GM18907 (cell line): ENCODE results near the gene NGB.

Experiments
- ATAC-seq: cut with Tn5 transposase; IDR thresholded peaks from one replicate; pipeline ENCODE4 v1.9.1; 2021; ENCODE audit warnings: mild to moderate bottlenecking, moderate library complexity; ENCODE audit not compliant: unreplicated experiment

The NGB gene

GRCh38 chr14:77265561-77266335 lies 5.3 kb downstream of the NGB start:
- ATAC-seq = no peak

GRCh38 chr14:77265187-77265515 lies 5.9 kb downstream of the NGB start:
- ATAC-seq = no peak

GRCh38 chr14:77264466-77265186 lies 6.4 kb downstream of the NGB start:
- no peak for ATAC-seq

GRCh38 chr14:77260631-77261030 lies 10.4 kb downstream of the NGB start:
- no peak for ATAC-seq

- no peak for ATAC-seq
Observed at GRCh38 chr14:77260199-77260598, 10.8 kb downstream of the NGB start.

GRCh38 chr14:77259025-77259715 lies 11.8 kb downstream of the NGB start:
- ATAC-seq = no peak

GRCh38 chr14:77258566-77258965 lies 12.4 kb downstream of the NGB start:
- ATAC-seq = no peak

- no peak for ATAC-seq
Observed at GRCh38 chr14:77257700-77258099, 13.3 kb downstream of the NGB start.

GRCh38 chr14:77256694-77257093 lies 14.3 kb downstream of the NGB start:
- no peak for ATAC-seq

- ATAC-seq = no peak
Observed at GRCh38 chr14:77253333-77254190, 17.4 kb downstream of the NGB start.

- ATAC-seq = no peak
Observed at GRCh38 chr14:77251870-77252269, 19.1 kb downstream of the NGB start.

GRCh38 chr14:77250927-77251326 lies 20.1 kb downstream of the NGB start:
- ATAC-seq = no peak

- ATAC-seq = no peak
Observed at GRCh38 chr14:77249286-77249685, 21.7 kb downstream of the NGB start.

GRCh38 chr14:77248666-77249065 lies 22.3 kb downstream of the NGB start:
- ATAC-seq = no peak

- no peak for ATAC-seq
Observed at GRCh38 chr14:77246784-77247183, 24.2 kb downstream of the NGB start.

- ATAC-seq = no peak
Observed at GRCh38 chr14:77245820-77246219, 25.2 kb downstream of the NGB start.

GRCh38 chr14:77243853-77244252 lies 27.2 kb downstream of the NGB start:
- no peak for ATAC-seq

- ATAC-seq = no peak
Observed at GRCh38 chr14:77242752-77243151, 28.3 kb downstream of the NGB start.

- ATAC-seq = no peak
Observed at GRCh38 chr14:77241955-77242354, 29.1 kb downstream of the NGB start.

GRCh38 chr14:77240336-77240915 lies 30.6 kb downstream of the NGB start:
- ATAC-seq = no peak

GRCh38 chr14:77239412-77239811 lies 31.6 kb downstream of the NGB start:
- ATAC-seq = no peak
